Skeletal muscle cell (primary cell): ENCODE results near the gene CIP2A.

ENCODE experiments used
- DNase-seq: peaks from one replicate; pipeline ENCODE4 v3.0.0-alpha.2; 2010; ENCODE audit warnings: low read depth
- H3K4me3 ChIP-seq: 2 replicates; pipeline ENCODE4 v1.5.1; 2011; ENCODE audit warnings: low read depth, mild to moderate bottlenecking, control low read depth, low read length, moderate library complexity

The CIP2A gene

GRCh38 chr3:108566599-108566998 is 22.6 kb downstream of the CIP2A start:
- no peak for DNase-seq
- no peak overlapping the region for H3K4me3 ChIP-seq

DNA sequence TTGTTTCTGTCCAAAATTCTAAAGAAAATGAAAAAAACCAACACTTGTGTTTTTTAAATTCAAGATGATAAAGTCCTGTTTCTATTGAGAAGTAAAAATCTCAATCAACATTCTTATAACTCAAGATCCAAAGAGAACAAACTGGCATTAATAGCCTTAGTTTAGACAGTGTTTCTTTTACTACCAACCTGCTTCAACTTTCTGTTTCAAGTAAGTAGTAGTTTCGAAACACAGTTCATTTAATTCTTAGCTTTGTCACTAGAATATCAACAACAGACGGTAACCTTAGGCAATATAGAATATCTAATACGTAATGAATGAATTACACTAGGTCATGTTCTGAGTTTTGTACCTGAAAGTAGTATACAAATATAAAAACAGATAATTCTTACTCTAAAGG is 23.7 kb downstream of the CIP2A start:
- H3K4me3 ChIP-seq = no peak overlapping the region
- no peak for DNase-seq

GRCh38 chr3:108564564-108564963 is 24.7 kb downstream of the CIP2A start:
- no peak overlapping the region for H3K4me3 ChIP-seq
- no peak for DNase-seq

DNA sequence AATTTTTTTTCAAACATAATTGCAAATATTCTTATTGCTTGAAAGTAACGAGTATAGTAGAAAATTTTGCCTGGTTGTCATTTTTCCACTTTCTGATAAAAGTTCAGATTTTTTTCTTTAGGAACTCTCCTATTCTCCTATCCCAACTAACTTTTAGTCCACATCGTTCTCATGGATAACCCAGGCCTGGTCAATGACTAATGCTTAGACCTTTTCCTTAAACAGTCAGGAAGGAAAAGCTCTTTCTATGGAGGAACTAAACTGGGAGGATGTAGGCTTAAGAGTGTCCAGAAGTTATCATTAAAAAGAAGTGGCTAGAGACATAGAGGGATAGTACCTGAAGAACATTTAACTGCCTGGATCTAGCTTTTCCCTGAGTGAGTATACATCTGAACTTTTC is 26.7 kb downstream of the CIP2A start:
- no peak for DNase-seq
- H3K4me3 ChIP-seq = no peak overlapping the region

- no peak for DNase-seq
- H3K4me3 ChIP-seq = no peak overlapping the region
Observed at GRCh38 chr3:108555966-108556581, 33.2 kb downstream of the CIP2A start.

GRCh38 chr3:108554913-108555571 is 34.2 kb downstream of the CIP2A start:
- no peak for DNase-seq
- no peak overlapping the region for H3K4me3 ChIP-seq

- no peak overlapping the region for H3K4me3 ChIP-seq
- no peak for DNase-seq
Observed at GRCh38 chr3:108554229-108554628, 35.0 kb downstream of the CIP2A start.

- DNase-seq = no peak
- no peak overlapping the region for H3K4me3 ChIP-seq
Observed at GRCh38 chr3:108552267-108553159, 36.7 kb downstream of the CIP2A start.

DNA sequence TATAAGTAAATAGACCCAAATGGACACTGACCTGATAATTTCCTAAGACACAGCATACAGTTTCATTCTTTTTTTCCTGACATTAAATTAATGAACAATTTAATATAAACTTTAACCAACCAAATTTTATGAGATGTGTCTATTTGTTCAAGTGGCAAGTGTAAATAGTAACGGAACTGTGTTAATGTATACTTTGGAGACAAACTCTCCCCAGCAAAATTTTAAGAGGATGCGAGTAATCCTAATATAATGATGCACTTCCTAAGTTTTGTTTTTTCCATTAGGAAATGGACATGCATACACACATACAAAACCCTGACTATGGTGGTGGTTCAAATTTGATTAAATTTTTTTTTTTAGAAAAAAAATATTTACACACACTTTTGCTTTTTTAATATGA is 40.4 kb downstream of the CIP2A start:
- no peak overlapping the region for H3K4me3 ChIP-seq
- no peak for DNase-seq

DNA sequence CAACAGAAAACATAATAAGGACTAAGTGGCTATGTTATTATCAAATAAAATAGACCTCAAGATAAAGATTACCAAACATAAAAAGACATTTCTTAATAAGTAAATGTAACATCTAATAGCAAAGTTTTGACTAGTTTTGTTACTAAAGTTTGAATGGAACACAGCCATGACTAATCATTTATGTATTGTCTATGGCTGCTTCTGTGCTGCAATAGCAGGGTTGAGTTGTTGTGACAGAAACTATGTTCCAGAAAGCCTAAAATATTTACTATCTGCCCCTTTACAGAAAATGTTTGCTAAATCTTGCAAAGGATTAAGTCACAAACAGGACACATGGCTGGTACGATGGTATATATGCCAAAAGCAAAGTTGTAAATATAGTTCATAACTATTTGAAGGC is 40.9 kb downstream of the CIP2A start:
- H3K4me3 ChIP-seq = no peak overlapping the region
- DNase-seq = no peak

- H3K4me3 ChIP-seq = no peak overlapping the region
Observed at GRCh38 chr3:108546692-108547091, 42.5 kb downstream of the CIP2A start.

DNA sequence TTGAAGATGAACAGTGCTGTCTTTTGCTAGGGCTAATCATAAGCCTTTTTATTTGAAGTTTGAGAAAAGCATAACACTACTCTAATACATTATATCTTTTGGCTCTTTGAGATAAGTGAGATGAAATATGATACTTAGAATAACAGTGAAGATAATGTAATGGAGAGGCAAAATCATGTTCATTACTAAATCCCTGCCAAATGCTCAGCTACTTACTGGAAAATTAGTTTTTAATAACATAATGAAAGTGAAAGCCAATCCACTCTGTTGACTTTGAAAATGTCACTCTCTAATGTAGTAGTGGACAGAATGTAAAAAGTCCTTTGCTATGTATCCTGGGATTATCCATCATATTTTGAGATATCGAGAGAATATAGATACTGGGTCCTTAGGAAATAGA is 43.0 kb downstream of the CIP2A start:
- no peak for DNase-seq
- no peak overlapping the region for H3K4me3 ChIP-seq

More at GRCh38 chr3:108546692-108547091, 42.5 kb downstream of the CIP2A start:
- no peak for DNase-seq

GRCh38 chr3:108538083-108538482 is 51.2 kb downstream of the CIP2A start:
- no peak for DNase-seq
- no peak overlapping the region for H3K4me3 ChIP-seq

GRCh38 chr3:108528459-108529252 is 60.6 kb downstream of the CIP2A start:
- DNase-seq = no peak
- H3K4me3 ChIP-seq = no peak overlapping the region

DNA sequence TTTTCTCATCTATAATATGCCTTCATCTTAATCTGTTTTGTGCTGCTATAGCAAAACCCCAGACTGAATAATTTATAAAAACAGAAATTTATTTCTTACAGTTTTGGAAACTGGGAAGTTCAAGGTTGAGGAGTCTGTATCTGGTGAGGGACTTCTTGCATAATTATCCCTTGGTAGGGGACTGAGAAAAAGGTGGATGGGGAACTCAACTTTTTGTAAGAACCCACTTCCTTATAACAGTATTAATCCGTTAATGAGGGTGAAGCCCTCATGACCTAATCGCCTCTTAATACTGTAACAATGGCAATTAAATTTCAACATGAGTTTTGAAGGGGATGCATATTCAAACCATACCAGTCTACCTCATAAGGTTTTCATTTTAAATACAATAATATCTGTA is 61.4 kb downstream of the CIP2A start:
- no peak for DNase-seq
- H3K4me3 ChIP-seq = no peak overlapping the region

DNA sequence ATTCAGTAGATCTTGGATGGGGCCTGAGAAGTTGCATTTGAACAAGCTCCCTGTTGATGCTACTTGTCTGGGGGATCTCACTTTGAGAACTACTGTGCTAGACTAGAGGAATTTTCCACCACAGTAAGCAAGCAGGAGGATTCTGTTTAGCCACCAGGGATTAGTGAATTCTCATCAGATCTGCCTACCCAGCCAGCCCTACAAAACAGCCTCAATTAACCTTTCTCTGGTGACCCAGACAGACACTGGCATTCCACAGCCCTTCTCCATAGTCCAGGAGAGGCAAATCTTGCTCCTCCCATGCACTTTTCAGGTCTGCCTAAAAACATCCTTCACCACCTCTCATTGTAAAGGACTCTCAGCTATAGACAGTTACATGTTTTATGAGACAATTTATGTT is 62.1 kb downstream of the CIP2A start:
- no peak overlapping the region for H3K4me3 ChIP-seq
- DNase-seq = no peak

GRCh38 chr3:108525971-108526370 is 63.3 kb downstream of the CIP2A start:
- H3K4me3 ChIP-seq = no peak overlapping the region
- no peak for DNase-seq

DNA sequence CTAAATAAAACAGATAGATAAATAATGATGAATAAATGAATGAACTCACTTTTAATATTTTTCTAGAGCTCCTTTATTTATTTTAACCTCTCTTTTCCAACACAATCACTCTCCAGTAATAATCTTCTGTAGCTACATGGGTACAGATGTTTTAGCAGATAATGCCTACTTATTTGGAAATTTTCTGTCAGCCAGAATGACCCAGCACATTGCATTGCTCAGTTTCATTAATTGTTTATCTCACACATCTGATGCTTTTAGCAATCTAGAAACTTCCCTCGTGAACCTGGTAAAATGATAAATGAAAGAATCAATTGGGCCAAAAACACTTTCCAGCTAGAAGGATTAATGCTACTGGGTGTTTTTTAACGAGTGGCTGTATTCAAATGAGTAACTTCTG is 64.0 kb downstream of the CIP2A start:
- DNase-seq = no peak

DNA sequence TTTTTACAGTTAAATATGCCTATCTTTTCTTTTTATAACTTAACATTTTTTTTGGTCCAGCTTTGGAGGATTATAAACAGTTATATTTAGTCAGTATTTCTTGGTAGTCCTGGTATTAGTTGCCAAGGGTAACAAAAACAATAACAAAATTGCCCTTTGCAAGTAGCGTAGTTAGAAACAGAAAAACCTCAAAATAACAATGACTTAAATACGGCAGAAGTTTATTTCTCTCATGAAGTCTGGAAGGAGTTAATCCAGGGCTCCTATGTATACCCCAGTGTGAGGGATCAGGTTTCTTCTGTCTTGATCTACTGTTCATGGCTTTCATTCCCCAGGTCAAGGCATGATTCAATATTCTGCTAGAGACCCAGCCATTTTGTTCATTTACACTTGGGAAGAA is 64.7 kb downstream of the CIP2A start:
- DNase-seq = no peak
- no peak overlapping the region for H3K4me3 ChIP-seq

More for the DNA sequence above, 64.0 kb downstream of the CIP2A start:
- H3K4me3 ChIP-seq = no peak overlapping the region

DNA sequence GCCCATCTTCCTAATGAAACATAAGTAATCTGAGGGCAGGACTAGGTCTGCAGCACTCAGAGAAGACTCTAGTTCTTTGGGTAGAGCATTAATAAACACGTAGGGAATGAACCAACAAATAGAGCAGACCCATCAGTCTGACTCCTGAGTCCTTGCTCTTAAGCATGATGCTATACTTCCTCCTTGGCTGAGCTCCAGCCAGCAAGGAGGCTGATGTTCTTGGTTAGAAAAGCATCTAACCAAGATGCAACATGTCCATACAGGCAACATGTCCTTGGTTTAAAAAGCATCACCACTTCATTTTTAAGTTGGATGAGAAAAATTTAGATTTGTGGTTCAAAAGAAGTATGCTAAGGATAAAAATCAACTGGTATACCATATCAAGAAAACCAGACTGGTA is 70.3 kb downstream of the CIP2A start:
- no peak overlapping the region for H3K4me3 ChIP-seq
- DNase-seq = peak; percentile 12
